MM.1S (cell line): ENCODE data around the gene NFATC3.

Experiments used
- DNase-seq: peaks from one replicate; pipeline ENCODE4 v3.0.0-alpha.2; 2015
- H2AFZ ChIP-seq: fragments of 300-600 bp; sonication (generic); 2 replicates; pipeline ENCODE4 v1.6.0; 2016; ENCODE audit warnings: antibody characterized with exemption, low read length
- H3F3A ChIP-seq: fragments of 300-600 bp; sonication (generic); 2 replicates; pipeline ENCODE4 v1.6.1; 2016; ENCODE audit warnings: mild to moderate bottlenecking, antibody characterized with exemption, low read length, moderate library complexity, mixed read lengths; ENCODE audit not compliant: insufficient read depth
- H3K27ac ChIP-seq: fragments of 300-600 bp; sonication (generic); 2 replicates; pipeline ENCODE4 v1.5.1; 2016; ENCODE audit warnings: mild to moderate bottlenecking, low read length
- H3K27me3 ChIP-seq: fragments of 300-600 bp; sonication (generic); replicated peaks from 2 replicates; pipeline ENCODE4 v1.6.0; 2016; ENCODE audit warnings: low read length; ENCODE audit not compliant: insufficient read depth
- H3K36me3 ChIP-seq: fragments of 300-600 bp; sonication (generic); replicated peaks from 2 replicates; pipeline ENCODE4 v1.6.1; 2016; ENCODE audit warnings: mild to moderate bottlenecking, low read length, mixed read lengths; ENCODE audit not compliant: insufficient read depth
- H3K4me1 ChIP-seq: fragments of 300-600 bp; sonication (generic); 2 replicates; pipeline ENCODE4 v1.6.1; 2016; ENCODE audit warnings: low read length, mixed read lengths
- H3K4me2 ChIP-seq: fragments of 300-600 bp; sonication (generic); 2 replicates; pipeline ENCODE4 v1.6.0; 2016; ENCODE audit warnings: low read depth, low read length
- H3K4me3 ChIP-seq: fragments of 300-600 bp; sonication (generic); 2 replicates; pipeline ENCODE4 v1.5.1; 2016; ENCODE audit warnings: low read length, mixed read lengths
- H3K79me2 ChIP-seq: fragments of 300-600 bp; sonication (generic); 2 replicates; pipeline ENCODE4 v1.6.1; 2016; ENCODE audit warnings: mixed run types, low read length, mixed read lengths
- H3K9ac ChIP-seq: fragments of 300-600 bp; sonication (generic); 2 replicates; pipeline ENCODE4 v1.6.1; 2016; ENCODE audit warnings: low read length, mixed read lengths
- H3K9me2 ChIP-seq: fragments of 300-600 bp; sonication (generic); replicated peaks from 2 replicates; pipeline ENCODE4 v1.6.1; 2016; ENCODE audit warnings: mild to moderate bottlenecking, low read length, mixed read lengths; ENCODE audit not compliant: insufficient read depth
- H3K9me3 ChIP-seq: fragments of 300-600 bp; sonication (generic); replicated peaks from 2 replicates; pipeline ENCODE4 v1.6.1; 2016; ENCODE audit warnings: mild to moderate bottlenecking, low read length, mixed read lengths; ENCODE audit not compliant: insufficient read depth
- H4K20me1 ChIP-seq: fragments of 300-600 bp; sonication (generic); 2 replicates; pipeline ENCODE4 v1.6.1; 2016; ENCODE audit warnings: mild to moderate bottlenecking, low read length, moderate library complexity, mixed read lengths; ENCODE audit not compliant: insufficient read depth
- CTCF ChIP-seq: fragments of 300-600 bp; sonication (generic); IDR thresholded peaks from 2 replicates; pipeline ENCODE4 v1.5.1; 2016; ENCODE audit warnings: antibody characterized with exemption, low read length, mixed read lengths
- EZH2 ChIP-seq: fragments of 300-600 bp; sonication (generic); optimal IDR thresholded peaks from 2 replicates; pipeline ENCODE3; 2017; ENCODE audit warnings: low read depth, mild to moderate bottlenecking, antibody characterized with exemption, low read length, mixed read lengths
- EZH2phosphoT487 ChIP-seq: fragments of 300-600 bp; sonication (generic); IDR thresholded peaks from 2 replicates; pipeline ENCODE4 v1.6.1; 2018; ENCODE audit warnings: antibody characterized with exemption, low read length

NFATC3 gene

GRCh38 chr16:68071518-68071901 is 13.7 kb upstream of the NFATC3 start:
- H3K4me2 ChIP-seq, result no peak overlapping the region
- TF ChIP-seq EZH2 (no peak), CTCF (no peak), EZH2phosphoT487 (no peak)

GRCh38 chr16:68072038-68072695 is 13.0 kb upstream of the NFATC3 start:
- Histone ChIP-seq H3K4me3 (no peak overlapping the region), H4K20me1 (no peaks in the 10 kb centered on the region), H3K9me2 (no peaks in the 10 kb centered on the region), H3K36me3 (no peaks in the 10 kb centered on the region), H3K27me3 (no peaks in the 10 kb centered on the region), H3K27ac (no peak overlapping the region), H3K4me2 (no peak overlapping the region), H3K4me1 (0 out of 2 replicates have a peak, but pooled peaks cover 3% of the 10 kb centered on the region), H3F3A (no peaks in the 10 kb centered on the region), H3K79me2 (no peaks in the 10 kb centered on the region), H3K9me3 (no peaks in the 10 kb centered on the region), H3K9ac (no peak overlapping the region), H2AFZ (no peak overlapping the region)
- DNase-seq, result no peak
- TF ChIP-seq EZH2, result no peak
- TF ChIP-seq EZH2phosphoT487, result no peak
- TF ChIP-seq CTCF, result no peak

More at GRCh38 chr16:68071518-68071901, 13.7 kb upstream of the NFATC3 start:
- Histone ChIP-seq H3K4me1 (0 out of 2 replicates have a peak, but pooled peaks cover 3% of the 10 kb centered on the region), H3K9me3 (no peaks in the 10 kb centered on the region), H4K20me1 (no peaks in the 10 kb centered on the region), H3F3A (no peaks in the 10 kb centered on the region), H3K4me3 (no peak overlapping the region), H3K27me3 (no peaks in the 10 kb centered on the region), H3K27ac (no peak overlapping the region), H3K9me2 (no peaks in the 10 kb centered on the region), H3K36me3 (no peaks in the 10 kb centered on the region), H3K9ac (no peak overlapping the region), H3K79me2 (no peaks in the 10 kb centered on the region), H2AFZ (no peak overlapping the region)
- no peak for DNase-seq

- H3K4me3 ChIP-seq, result no peak overlapping the region
- no peak overlapping the region for H2AFZ ChIP-seq
- no peak for DNase-seq
- TF ChIP-seq EZH2, result no peak
- TF ChIP-seq CTCF, result no peak
- no peak for TF ChIP-seq EZH2phosphoT487
- H3K36me3 ChIP-seq, result no peaks in the 10 kb centered on the region
- H3K4me2 ChIP-seq, result no peak overlapping the region
- 0 out of 2 replicates have a peak, but pooled peaks cover 3% of the 10 kb centered on the region for H3K4me1 ChIP-seq
- no peaks in the 10 kb centered on the region for H4K20me1 ChIP-seq
- H3K79me2 ChIP-seq, result no peaks in the 10 kb centered on the region
- no peaks in the 10 kb centered on the region for H3K9me3 ChIP-seq
- no peak overlapping the region for H3K27ac ChIP-seq
- H3F3A ChIP-seq, result no peaks in the 10 kb centered on the region
- no peak overlapping the region for H3K9ac ChIP-seq
- H3K27me3 ChIP-seq, result no peaks in the 10 kb centered on the region
- no peaks in the 10 kb centered on the region for H3K9me2 ChIP-seq
Observed at GRCh38 chr16:68073902-68074760, 11.0 kb upstream of the NFATC3 start.
